ENCODE data around the gene ABHD2.

DNA sequence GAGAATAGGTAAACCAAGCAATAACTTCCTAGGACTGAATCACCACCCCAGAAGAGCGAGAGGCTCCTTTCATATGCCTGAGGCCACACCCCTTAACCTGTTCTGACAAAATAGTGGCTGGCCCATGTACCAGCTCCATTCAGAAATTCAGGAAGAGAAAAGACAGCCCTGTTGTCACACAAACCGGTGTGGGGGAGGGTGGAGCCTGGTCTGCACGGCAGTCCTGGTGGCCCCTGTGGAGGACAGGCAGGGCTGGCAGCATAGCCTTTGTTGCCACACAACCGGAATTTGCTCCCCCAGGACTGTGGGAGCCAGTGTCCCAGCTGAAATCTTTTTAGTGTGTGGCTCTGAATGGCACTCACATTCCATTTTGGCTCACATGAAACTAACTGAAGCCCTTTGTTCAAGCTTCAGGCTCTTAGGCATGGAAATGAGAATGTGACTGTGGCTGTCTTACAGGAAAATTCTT, 109.3 kb downstream of the ABHD2 start:
- TF ChIP-seq CTCF (conservative IDR thresholded peaks at IDR 0.05) (no peak), EZH2 (IDR thresholded peaks at IDR 0.05; ENCODE audit: low read depth) (no peak)
